ENCODE results near the gene ODAM. TPM values are rescaled to one million over a fixed set of nuclear protein-coding genes. Genes with fewer than 3 reads are reported as not detected.
"Not testable (repeated sequence)": the region's sequence is repeated elsewhere in the genome, so short reads cannot be mapped to it uniquely, and the experiment has no call there.

ODAM gene
- not detected for total RNA-seq

GRCh38 chr4:70195425-70195824 lies at the start of gene ODAM:
ODAM (plus strand) TSS chr4:70195725; CDS start chr4:70196544, 819 bp downstream.
- no peak for DNase-seq (ENCODE audit: low spot score)

- DNase-seq (ENCODE audit: low spot score): no peak
Observed at GRCh38 chr4:70151271-70151670, 44.3 kb upstream of the ODAM start.

- no peak for DNase-seq (ENCODE audit: low spot score)
Observed at GRCh38 chr4:70152088-70152487, 43.4 kb upstream of the ODAM start.

GRCh38 chr4:70153937-70154336 lies 41.6 kb upstream of the ODAM start, which contains the start of gene PRR27:
PRR27 (plus strand) TSS chr4:70154237; CDS start chr4:70154376, 139 bp downstream.
- no peak for DNase-seq (ENCODE audit: low spot score)

GRCh38 chr4:70158576-70158975 lies 36.9 kb upstream of the ODAM start:
- DNase-seq (ENCODE audit: low spot score): peak; percentile 14

- DNase-seq (ENCODE audit: low spot score): no peak
Observed at GRCh38 chr4:70177090-70177489, 18.4 kb upstream of the ODAM start.

GRCh38 chr4:70178075-70178660 lies 17.4 kb upstream of the ODAM start:
- no peak for DNase-seq (ENCODE audit: low spot score)

GRCh38 chr4:70179811-70180210 lies 15.7 kb upstream of the ODAM start:
- no peak for DNase-seq (ENCODE audit: low spot score)

GRCh38 chr4:70181864-70182263 lies 13.7 kb upstream of the ODAM start:
- DNase-seq (ENCODE audit: low spot score): no peak

GRCh38 chr4:70182517-70183167 lies 12.9 kb upstream of the ODAM start:
- peak; percentile 10 for DNase-seq (ENCODE audit: low spot score)

GRCh38 chr4:70183168-70183939 lies 12.2 kb upstream of the ODAM start:
- no peak for DNase-seq (ENCODE audit: low spot score)

- DNase-seq (ENCODE audit: low spot score): no peak
Observed at GRCh38 chr4:70183940-70184246, 11.6 kb upstream of the ODAM start.

GRCh38 chr4:70187216-70187615 lies 8.3 kb upstream of the ODAM start:
- no peak for DNase-seq (ENCODE audit: low spot score)

GRCh38 chr4:70190579-70190978 lies 4.9 kb upstream of the ODAM start:
- no peak for DNase-seq (ENCODE audit: low spot score)

GRCh38 chr4:70191647-70192046 lies 3.9 kb upstream of the ODAM start:
- DNase-seq (ENCODE audit: low spot score): no peak

GRCh38 chr4:70192895-70193294 lies 2.6 kb upstream of the ODAM start:
- DNase-seq (ENCODE audit: low spot score): no peak

GRCh38 chr4:70196857-70197256 lies 1.3 kb downstream of the ODAM start:
- no peak for DNase-seq (ENCODE audit: low spot score)

GRCh38 chr4:70197842-70198241 lies 2.3 kb downstream of the ODAM start:
- peak; percentile 42 for DNase-seq (ENCODE audit: low spot score)

GRCh38 chr4:70203601-70204000 lies 8.1 kb downstream of the ODAM start:
- DNase-seq (ENCODE audit: low spot score): no peak

- DNase-seq (ENCODE audit: low spot score): not testable (repeated sequence)
Observed at GRCh38 chr4:70212752-70213151, 17.2 kb downstream of the ODAM start.

- DNase-seq (ENCODE audit: low spot score): not testable (repeated sequence)
Observed at GRCh38 chr4:70216109-70216508, 20.6 kb downstream of the ODAM start.

GRCh38 chr4:70216550-70216949 lies 21.0 kb downstream of the ODAM start:
- not testable (repeated sequence) for DNase-seq (ENCODE audit: low spot score)

- DNase-seq (ENCODE audit: low spot score): not testable (repeated sequence)
Observed at GRCh38 chr4:70221389-70221788, 25.9 kb downstream of the ODAM start.
